HG03095 (cell line): ENCODE measurements around the gene PALLD.
"Not testable (repeated sequence)": the region's sequence is repeated elsewhere in the genome, so short reads cannot be mapped to it uniquely, and the experiment has no call there.

Experiments
- ATAC-seq: cut with Tn5 transposase; IDR thresholded peaks from one replicate; pipeline ENCODE4 v1.9.1; 2021; ENCODE audit warnings: moderate library complexity; ENCODE audit not compliant: unreplicated experiment

PALLD gene

DNA sequence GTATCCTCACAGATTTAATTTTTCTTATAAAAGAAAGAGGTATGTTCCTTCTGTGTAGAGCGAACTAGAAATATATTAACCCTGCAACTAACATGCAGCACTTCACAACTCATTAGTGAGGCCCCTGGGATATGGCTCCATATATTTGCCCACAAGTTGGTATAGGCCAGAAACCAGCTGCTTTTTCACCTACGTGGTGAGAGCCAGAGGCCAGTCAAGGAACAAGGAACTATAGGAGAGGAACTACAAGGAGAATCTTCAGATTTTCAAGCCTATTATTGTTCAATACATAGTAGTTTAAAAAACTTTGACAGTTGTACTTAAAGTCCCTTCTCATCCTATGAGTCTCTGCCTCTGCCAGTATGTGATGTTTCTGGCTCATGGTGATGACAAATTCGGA is 307.3 kb downstream of the PALLD start:
- ATAC-seq: no peak

DNA sequence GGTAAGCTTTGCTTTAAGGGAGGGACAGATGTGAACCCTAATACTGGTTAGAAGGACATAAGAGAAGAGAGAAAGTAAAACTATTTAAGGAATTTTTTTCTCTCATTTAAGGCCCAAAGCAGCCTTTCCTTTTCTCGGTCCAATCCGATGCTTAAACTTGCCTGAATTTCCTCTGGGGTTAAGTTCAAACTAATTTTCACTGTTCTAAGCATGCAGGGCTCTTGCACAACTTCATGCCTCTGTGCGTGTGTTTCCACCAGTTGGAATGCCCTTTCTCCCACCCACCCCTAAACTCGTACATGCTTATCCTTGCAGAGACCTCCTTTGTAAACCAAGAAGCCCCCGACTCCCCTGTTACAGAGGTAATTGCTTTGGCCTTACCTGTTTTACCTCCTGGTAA is 308.5 kb downstream of the PALLD start:
- no peak for ATAC-seq

DNA sequence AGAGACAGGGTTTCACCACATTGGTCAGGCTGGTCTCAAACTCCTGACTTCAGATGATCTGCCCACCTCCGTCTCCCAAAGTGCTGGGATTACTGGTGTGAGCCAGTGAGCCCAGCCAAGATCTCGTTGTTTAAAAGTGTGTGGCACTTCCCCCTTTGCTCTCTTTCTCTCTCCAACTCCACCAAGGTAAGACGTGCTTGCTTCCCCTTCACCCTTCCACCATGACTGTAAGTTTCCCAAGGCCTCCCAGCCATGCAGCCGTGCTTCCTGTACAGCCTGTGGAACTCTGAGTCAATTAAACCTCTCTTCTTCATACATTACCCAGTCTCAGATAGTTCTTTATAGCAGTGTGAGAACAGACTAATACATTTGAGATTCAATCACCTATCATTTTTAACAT is 309.4 kb downstream of the PALLD start:
- not testable (repeated sequence) for ATAC-seq

GRCh38 chr4:168811207-168811606 is 314.4 kb downstream of the PALLD start:
- ATAC-seq: no peak

DNA sequence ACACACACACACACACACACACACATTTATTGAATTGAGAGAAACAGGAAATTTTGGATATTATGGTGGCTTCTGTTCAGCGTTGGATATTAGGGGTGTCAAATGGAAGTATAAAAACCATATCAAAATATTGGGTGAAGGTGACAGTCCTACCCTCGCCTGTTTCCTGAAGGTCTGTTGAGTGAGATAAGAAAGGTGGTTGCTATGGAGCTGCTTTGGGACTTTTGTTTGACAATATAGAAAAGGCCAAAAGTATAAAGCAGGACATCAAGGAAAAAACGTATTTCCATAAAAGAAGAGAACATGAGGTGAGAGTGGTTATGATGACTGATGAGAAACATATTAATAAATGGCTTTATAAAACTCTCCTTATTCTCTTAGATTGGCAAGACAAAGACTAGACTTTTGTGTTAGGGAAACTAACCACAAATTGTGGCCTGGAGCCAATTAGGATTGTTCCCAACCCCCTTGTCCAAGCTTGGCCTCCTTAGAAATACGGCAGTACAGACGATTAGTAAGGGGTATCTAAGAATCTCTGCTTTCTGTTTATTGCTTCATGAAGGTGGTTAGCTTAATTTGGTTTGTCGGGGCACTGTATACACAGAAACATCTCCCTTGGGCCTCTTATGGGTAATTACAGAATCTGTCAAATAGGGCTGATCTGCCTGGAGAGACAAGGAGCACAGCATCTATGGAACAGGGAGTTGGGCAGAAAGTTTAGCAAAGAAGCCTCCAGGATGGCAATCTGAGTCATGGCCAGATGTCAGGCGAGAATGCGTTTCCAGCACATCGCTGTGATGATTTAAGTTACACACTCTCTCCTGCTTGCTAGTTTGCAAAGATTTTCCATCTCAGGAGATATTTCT is 315.2 kb downstream of the PALLD start:
- no peak for ATAC-seq

DNA sequence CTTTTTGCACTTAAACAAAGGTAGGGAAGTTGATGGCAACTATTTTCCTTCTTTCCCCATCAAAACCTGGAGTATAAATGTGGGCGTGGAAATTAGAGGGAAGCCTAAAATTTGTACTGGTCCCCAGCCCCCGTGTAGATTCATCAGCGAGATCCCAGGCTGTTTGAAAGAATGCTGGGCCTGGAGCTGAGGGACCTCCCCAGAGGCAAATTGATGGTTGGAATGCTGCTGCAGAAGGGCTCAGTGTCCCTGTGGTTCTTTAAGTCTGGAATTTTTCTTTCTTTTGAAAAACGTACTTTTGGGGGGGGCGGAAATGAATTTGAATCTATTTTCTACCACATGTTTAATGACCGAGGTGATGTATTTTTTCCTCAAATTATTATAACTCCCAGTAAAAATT is 316.0 kb downstream of the PALLD start:
- ATAC-seq: no peak

DNA sequence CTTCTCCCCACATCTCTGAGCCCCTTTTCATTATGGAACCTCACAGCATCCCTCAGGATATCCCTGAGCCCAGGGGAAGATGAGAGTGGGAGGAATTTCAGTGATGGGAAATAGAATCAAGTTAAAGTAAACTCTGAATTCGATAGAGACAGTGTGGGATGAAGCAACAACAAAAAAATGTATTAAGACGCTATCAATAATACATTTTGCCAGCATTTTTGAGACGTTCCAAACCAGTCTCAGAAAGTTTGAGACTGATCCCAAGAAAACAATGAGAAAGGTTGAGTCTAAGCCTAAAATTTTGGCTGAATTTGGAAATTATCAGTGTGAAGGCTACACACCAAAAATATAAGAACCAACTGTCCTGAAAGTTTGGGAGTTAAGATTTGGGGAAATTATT is 317.0 kb downstream of the PALLD start:
- no peak for ATAC-seq

GRCh38 chr4:168815379-168816345 is 318.8 kb downstream of the PALLD start:
- ATAC-seq: no peak

- no peak for ATAC-seq
Measured at GRCh38 chr4:168817370-168817769, 320.5 kb downstream of the PALLD start.

- ATAC-seq: no peak
Measured at GRCh38 chr4:168822481-168822880, 325.6 kb downstream of the PALLD start.

DNA sequence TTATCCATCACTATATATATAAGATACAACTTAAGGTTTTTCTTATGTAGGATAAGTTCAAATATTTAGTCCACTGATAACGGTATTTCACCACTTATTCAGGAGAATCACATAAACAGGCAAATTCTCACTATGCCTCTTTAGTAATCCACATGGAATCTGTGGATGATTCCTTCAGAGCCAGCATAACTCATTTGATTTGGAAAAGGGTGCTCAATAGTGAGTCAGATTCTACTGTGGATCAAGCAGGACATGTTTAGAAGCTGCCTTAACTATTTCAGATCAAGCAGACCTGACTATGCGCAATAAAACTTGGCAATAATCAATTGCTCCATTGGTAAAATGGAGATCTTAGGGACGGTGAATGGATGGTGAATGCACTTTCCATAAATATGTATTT is 329.1 kb downstream of the PALLD start:
- ATAC-seq: no peak

- ATAC-seq: no peak
Measured at GRCh38 chr4:168826620-168827019, 329.8 kb downstream of the PALLD start.

DNA sequence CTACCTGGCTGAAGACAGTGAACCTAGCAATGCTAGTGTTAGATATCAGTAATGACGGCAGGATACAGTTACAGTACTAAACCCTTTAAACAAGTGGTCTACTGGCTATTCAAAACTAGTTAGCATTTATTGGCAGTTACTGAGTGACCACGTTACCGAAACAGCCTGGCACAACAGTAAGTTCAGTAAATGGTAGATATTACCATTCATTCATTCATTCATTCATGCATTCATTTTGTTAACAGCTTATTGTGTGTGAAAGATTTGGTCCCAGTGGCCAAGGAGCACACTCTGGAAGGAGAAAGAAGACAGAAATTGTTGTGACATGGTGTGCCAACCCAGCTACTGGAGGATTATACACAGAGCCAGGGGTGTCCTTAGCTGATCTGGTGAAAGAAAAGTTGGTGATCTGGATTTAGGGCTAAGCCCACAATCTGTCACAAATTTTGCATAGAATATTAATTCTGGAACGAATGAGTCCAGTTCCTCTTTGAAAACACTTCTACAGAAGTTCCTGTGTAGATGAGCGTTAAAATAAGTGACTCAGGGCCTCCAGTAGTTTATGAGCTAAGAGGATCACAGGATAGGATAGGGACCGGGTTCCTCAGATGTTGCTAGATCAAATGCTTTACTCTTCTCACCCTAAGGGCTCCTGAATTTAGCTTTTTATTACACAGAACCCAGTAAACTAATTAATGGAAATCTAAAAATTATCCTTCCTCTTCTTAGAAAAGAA is 334.1 kb downstream of the PALLD start:
- no peak for ATAC-seq

GRCh38 chr4:168831585-168831918 is 334.7 kb downstream of the PALLD start:
- no peak for ATAC-seq

DNA sequence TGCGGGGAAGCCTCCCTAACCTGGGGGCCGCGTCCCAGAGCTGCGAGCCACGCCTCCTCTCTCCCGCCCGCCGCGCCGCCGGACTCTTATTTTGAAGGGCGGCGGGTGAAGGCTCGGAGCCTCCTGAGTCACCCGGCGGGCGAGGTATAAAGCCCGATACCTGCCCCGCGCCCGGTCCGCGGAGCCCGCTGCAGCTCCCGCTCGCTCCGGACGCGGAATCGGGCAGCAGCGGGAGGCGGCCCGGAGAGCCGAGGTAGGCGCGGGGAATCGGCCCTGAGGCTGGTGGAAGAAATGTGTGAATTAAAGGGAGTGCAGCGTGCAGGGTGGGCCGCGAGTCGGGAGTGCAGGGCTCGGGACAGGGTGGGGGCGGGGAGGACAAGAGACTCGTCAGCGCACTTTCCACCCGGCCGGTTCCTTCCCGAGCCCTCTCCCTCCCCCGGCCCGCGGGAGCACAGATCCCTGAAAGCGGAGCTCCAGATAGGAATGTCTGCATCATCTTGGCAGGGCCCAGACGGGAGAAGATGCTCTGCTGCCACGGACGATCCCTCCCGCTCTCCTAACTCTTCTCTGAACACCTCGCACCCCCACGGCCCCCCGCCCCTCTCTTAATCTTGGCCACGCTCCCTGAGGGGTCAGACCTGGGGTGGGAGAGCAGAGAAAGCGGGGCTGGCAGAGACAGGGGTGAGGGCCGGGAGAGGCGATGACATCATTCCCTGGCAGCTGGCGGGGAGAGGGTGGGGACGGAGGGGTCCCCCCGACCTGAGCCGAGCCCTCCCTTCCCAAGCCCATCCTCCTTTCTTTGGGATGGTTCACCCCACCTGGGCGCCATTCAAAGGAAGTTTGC is 335.3 kb downstream of the PALLD start:
- peak; percentile 91 for ATAC-seq

GRCh38 chr4:168832763-168833575 is 336.1 kb downstream of the PALLD start:
- ATAC-seq: no peak

GRCh38 chr4:168833881-168834280 is 337.0 kb downstream of the PALLD start:
- no peak for ATAC-seq

DNA sequence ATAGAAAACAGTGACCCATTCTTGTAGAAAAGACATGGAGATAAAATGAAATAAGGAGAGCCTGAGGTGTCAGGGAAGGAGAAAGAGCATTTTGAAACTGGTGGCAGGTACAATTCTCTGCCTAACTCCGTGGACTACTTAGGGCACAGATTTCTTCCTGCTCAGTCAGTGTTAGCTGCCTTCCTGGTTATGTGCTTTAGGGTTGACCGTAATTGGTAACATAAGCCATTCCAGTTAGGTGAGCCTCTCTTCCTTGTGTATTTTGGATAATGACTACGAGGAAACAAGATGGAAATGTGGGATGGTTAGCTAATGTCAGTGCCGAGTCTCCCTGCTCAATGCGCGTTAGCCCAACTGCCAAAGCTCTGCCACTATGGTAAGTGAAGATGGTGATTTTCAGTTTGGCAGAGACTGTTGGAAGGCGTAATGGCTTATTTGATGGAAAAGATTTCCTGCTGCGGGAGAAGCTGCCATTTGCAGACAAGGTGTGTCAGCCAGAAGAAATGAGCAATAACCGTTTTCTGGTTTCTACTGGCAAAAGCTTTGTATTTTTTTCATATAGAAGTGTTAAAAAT is 339.1 kb downstream of the PALLD start:
- no peak for ATAC-seq

DNA sequence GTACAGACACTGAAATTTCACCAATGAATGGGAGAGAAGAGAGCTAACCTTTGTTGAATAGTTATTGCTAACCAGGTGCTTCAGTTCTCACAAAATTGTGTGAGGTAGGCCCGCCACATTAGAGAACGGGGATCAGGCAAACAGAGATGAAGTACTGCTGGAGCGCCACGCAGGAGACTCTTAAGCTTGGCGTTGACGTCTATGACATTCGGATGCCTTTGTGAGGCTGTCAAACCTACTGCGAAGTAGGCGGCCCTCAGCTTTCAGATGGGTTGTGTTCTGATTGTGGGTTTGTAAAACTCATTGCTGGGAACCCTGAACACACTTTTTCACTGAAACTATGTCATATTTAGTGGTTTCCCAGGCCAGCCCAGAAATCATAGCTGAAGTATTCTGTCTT is 339.6 kb downstream of the PALLD start:
- no peak for ATAC-seq
